IMR-90 (cell line): ENCODE data around the gene SLC23A1. TPM values are rescaled to one million over a fixed set of nuclear protein-coding genes. Genes with fewer than 3 reads are reported as not detected.

Source experiments
- ATAC-seq: fragments of 200-7000 bp; cut with Tn5 transposase; 2 replicates; pipeline ENCODE4 v1.9.1; 2020; ENCODE audit warnings: low read depth, mild to moderate bottlenecking, moderate library complexity
- BruUV-seq: library from RNA; stranded (reverse); fragments of 400-500 nt; replicated peaks from 2 replicates; lab custom pipeline; 2021; lab: Mats Ljungman, UMichigan
- CTCF ChIA-PET: fragments of 300-600 bp; formaldehyde crosslinking; extraction: SDS; loops from one replicate; lab custom pipeline; 2021; ENCODE audit warnings: antibody characterized with exemption; lab: Yijun Ruan, JAX
- POLR2A ChIA-PET: fragments of 300-600 bp; sonication (Branson Sonifier 250); formaldehyde crosslinking; loops from one replicate; lab custom pipeline; 2022; ENCODE audit warnings: antibody characterized with exemption; ENCODE audit not compliant: unreplicated experiment; lab: Charles Lee
- DNase-seq: peaks from one replicate; pipeline ENCODE4 v3.0.0; 2013
- H2AFZ ChIP-seq: replicated peaks from 2 replicates; pipeline ENCODE3; 2013; ENCODE audit warnings: low read length, mild to moderate bottlenecking; ENCODE audit not compliant: poor library complexity
- H2AK5ac ChIP-seq: 2 replicates; pipeline ENCODE4 v1.6.1; 2013; ENCODE audit warnings: low read depth, low read length, inconsistent platforms
- H2AK9ac ChIP-seq: replicated peaks from 2 replicates; pipeline ENCODE3; 2013; ENCODE audit warnings: mild to moderate bottlenecking, low read depth, low read length, moderate library complexity; ENCODE audit not compliant: poor library complexity
- H2BK120ac ChIP-seq: 2 replicates; pipeline ENCODE4 v1.6.1; 2013; ENCODE audit warnings: low read depth, low read length, inconsistent platforms
- H2BK15ac ChIP-seq: 3 replicates; pipeline ENCODE4 v1.6.1; 2013; ENCODE audit warnings: low read depth, low read length, inconsistent platforms
- H2BK20ac ChIP-seq: 2 replicates; pipeline ENCODE4 v1.6.1; 2013; ENCODE audit warnings: low read depth, mild to moderate bottlenecking, inconsistent platforms, low read length, moderate library complexity
- H2BK5ac ChIP-seq: 2 replicates; pipeline ENCODE4 v1.6.1; 2013; ENCODE audit warnings: mild to moderate bottlenecking, low read depth, low read length, inconsistent platforms; ENCODE audit not compliant: poor library complexity, severe bottlenecking
- H3K14ac ChIP-seq: replicated peaks from 2 replicates; pipeline ENCODE4 v1.6.1; 2013; ENCODE audit warnings: low read depth, low read length, inconsistent platforms
- H3K18ac ChIP-seq: 2 replicates; pipeline ENCODE4 v1.6.1; 2013; ENCODE audit warnings: low read depth, low read length, control low read depth
- H3K23ac ChIP-seq: 2 replicates; pipeline ENCODE4 v1.6.1; 2013; ENCODE audit warnings: low read depth, low read length, inconsistent platforms
- H3K27ac ChIP-seq: 2 replicates; pipeline ENCODE4 v1.5.1; 2013; ENCODE audit warnings: mild to moderate bottlenecking, control low read depth, low read length; ENCODE audit not compliant: insufficient read depth
- H3K27me3 ChIP-seq: 2 replicates; pipeline ENCODE4 v1.6.1; 2013; ENCODE audit warnings: low read length; ENCODE audit not compliant: control insufficient read depth, insufficient read depth
- H3K36me3 ChIP-seq: 2 replicates; pipeline ENCODE4 v1.6.1; 2013; ENCODE audit warnings: low read length, mixed read lengths; ENCODE audit not compliant: control insufficient read depth, insufficient read depth
- H3K4ac ChIP-seq: 2 replicates; pipeline ENCODE4 v1.6.1; 2013; ENCODE audit warnings: low read depth, low read length, inconsistent platforms
- H3K4me1 ChIP-seq: 2 replicates; pipeline ENCODE4 v1.6.1; 2013; ENCODE audit warnings: low read length, mixed read lengths; ENCODE audit not compliant: control insufficient read depth, insufficient read depth
- H3K4me2 ChIP-seq: 2 replicates; pipeline ENCODE4 v1.6.1; 2013; ENCODE audit warnings: low read depth, mild to moderate bottlenecking, control low read depth, low read length, moderate library complexity
- H3K4me3 ChIP-seq: 2 replicates; pipeline ENCODE4 v1.5.1; 2013; ENCODE audit warnings: low read depth, mild to moderate bottlenecking, control low read depth, low read length, moderate library complexity; ENCODE audit not compliant: insufficient read depth
- H3K56ac ChIP-seq: 2 replicates; pipeline ENCODE4 v1.6.1; 2013; ENCODE audit warnings: low read length, inconsistent platforms; ENCODE audit not compliant: insufficient read depth; ENCODE audit errors: extremely low read depth
- H3K79me1 ChIP-seq, 2 experiments: 2 replicates each; pipeline ENCODE4 v1.6.1; 2013; ENCODE audit warnings: low read length in 2 of 2, inconsistent platforms in 1 of 2, low read depth in 1 of 2
- H3K9ac ChIP-seq: 2 replicates; pipeline ENCODE4 v1.6.1; 2013; ENCODE audit warnings: low read depth, low read length, control low read depth
- H3K9me1 ChIP-seq: 2 replicates; pipeline ENCODE4 v1.6.1; 2013; ENCODE audit warnings: low read length, inconsistent platforms; ENCODE audit not compliant: insufficient read depth
- H3K9me3 ChIP-seq: 2 replicates; pipeline ENCODE4 v1.6.1; 2013; ENCODE audit warnings: low read length; ENCODE audit not compliant: control insufficient read depth, insufficient read depth
- H4K20me1 ChIP-seq: 2 replicates; pipeline ENCODE4 v1.6.1; 2013; ENCODE audit warnings: low read length, inconsistent platforms; ENCODE audit not compliant: insufficient read depth
- H4K5ac ChIP-seq: 2 replicates; pipeline ENCODE4 v1.6.1; 2013; ENCODE audit warnings: mild to moderate bottlenecking, low read depth, low read length, control low read depth
- H4K8ac ChIP-seq, 2 experiments: 2 replicates each; pipeline ENCODE4 v1.6.1; 2013; ENCODE audit warnings: low read depth in 2 of 2, low read length in 2 of 2, control low read depth in 1 of 2, inconsistent platforms in 1 of 2
- H4K91ac ChIP-seq: 2 replicates; pipeline ENCODE4 v1.6.1; 2013; ENCODE audit warnings: low read depth, low read length, inconsistent platforms; ENCODE audit not compliant: insufficient read depth
- ELK1 ChIP-seq: fragments of 150-350 bp; IDR thresholded peaks from 2 replicates; pipeline ENCODE4 v1.6.1; 2016; ENCODE audit warnings: low read depth, mild to moderate bottlenecking, low read length, moderate library complexity, borderline replicate concordance
- FOS ChIP-seq: fragments of 150-350 bp; IDR thresholded peaks from 2 replicates; pipeline ENCODE4 v1.6.1; 2016; ENCODE audit warnings: low read depth, low read length
- MAZ ChIP-seq: IDR thresholded peaks from 2 replicates; pipeline ENCODE4 v1.6.1; 2012; ENCODE audit warnings: low read depth, mild to moderate bottlenecking, low read length, improper control_type of control experiment, moderate library complexity, borderline replicate concordance
- RAD21 ChIP-seq: IDR thresholded peaks from 2 replicates; pipeline ENCODE4 v1.6.1; 2012; ENCODE audit warnings: low read length, improper control_type of control experiment
- WGBS, 2 experiments: methylation state at CpG; one replicate each; pipeline versions ENCODE4 v1.1.5 to v1.1.7; 2013; ENCODE audit warnings: missing lambda C conversion rate in 2 of 2; ENCODE audit not compliant: insufficient read length in 1 of 2; ENCODE audit errors: extremely low coverage in 2 of 2; 5-methylcytosine and 5-hydroxymethylcytosine counted together
- dilution Hi-C: fragments of 300-500 bp; cut with HindIII; formaldehyde crosslinking; loops from one replicate; pipeline ENCODE4 v1.14.3; 2018; ENCODE audit warnings: low sequenced_read_pairs; ENCODE audit not compliant: unreplicated experiment
- in situ Hi-C: fragments of 300-500 bp; cut with MboI; formaldehyde crosslinking; loops from 3 replicates; pipeline ENCODE4 v1.14.3; 2019; ENCODE audit warnings: low sequenced_read_pairs, inconsistent platforms, mixed read lengths
- intact Hi-C: fragments of 100-400 bp; cut with micrococcal nuclease; formaldehyde crosslinking; loops from 2 replicates; pipeline ENCODE4 v1.10.0; 2022
- polyA plus RNA-seq, 3 experiments: library from polyadenylated mRNA; depleted of rRNA; stranded (reverse); fragments of >200 nt; gene quantifications; 2 replicates each; pipeline ENCODE4 v1.2.3, GENCODE V29; 2012; ENCODE audit warnings: low replicate concordance in 1 of 3
- total RNA-seq: library from RNA; depleted of rRNA; stranded (reverse); fragments of >200 nt; gene quantifications from 2 replicates; pipeline ENCODE4 v1.2.3, GENCODE V29; 2012
- TF ChIP-seq, protein P1 (sequence below): fragments of 150-350 bp; IDR thresholded peaks from 2 replicates; pipeline ENCODE4 v1.6.1; 2017; ENCODE audit warnings: mild to moderate bottlenecking, antibody characterized with exemption, low read length, low read depth

SLC23A1 gene
- total and polyA plus RNA-seq, 2 of the 4 experiments (the other 2 are of a cell fraction), result not detected

DNA sequence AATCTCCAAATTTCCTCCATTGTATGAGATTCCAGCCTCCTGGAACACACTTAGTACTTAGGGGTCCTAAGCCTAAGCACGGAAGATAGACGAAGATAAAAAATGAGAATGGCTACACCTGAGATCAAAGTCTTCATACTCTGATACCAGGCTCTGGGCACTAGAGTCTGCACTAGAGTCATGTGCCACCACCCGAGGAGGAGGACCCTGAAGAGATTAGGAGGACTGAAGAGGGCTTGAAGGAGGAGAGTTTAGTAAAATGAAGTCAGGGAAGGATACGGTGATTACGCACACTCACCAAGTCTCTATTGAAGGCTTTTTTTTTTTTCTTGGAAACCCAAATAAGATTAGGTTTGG is 21.4 kb upstream of the SLC23A1 start:
- peak overlapping the region; percentile 86 for H3K9ac ChIP-seq
- H3K36me3 ChIP-seq, result no peaks in the 10 kb centered on the region
- H3K27me3 ChIP-seq, result no peaks in the 10 kb centered on the region
- ChIA-PET CTCF (interaction anchor here (1.0 kb wide), 1 partner anchor 9 kb away, joined by 3 read pairs; no protein-coding TSS in a partner anchor), POLR2A (no interaction called here)
- intact Hi-C loops (no loop called here), dilution Hi-C loops (loop anchor here (25.0 kb wide), 1 partner anchor 108 kb away; no protein-coding TSS in a partner anchor), in situ Hi-C loops (no loop called here)
- no TSS peak for BruUV-seq
- DNase-seq (no peak), ATAC-seq (no peak)
- H3K23ac ChIP-seq, result peak overlapping the region; percentile 92
- H3K9me1 ChIP-seq, result peaks cover 8% of the 10 kb centered on the region
- H3K27ac ChIP-seq, result peak overlapping the region; percentile 88
- no CpG with 5 or more reads among the region's 5 CpGs for WGBS, 2 experiments
- H3K9me3 ChIP-seq, result no peaks in the 10 kb centered on the region
- peak overlapping the region; percentile 89 for H2BK5ac ChIP-seq
- TF ChIP-seq MAZ (no peak), ELK1 (no peak), FOS (no peak), RAD21 (no peak)
- TF ChIP-seq, protein P1, sequence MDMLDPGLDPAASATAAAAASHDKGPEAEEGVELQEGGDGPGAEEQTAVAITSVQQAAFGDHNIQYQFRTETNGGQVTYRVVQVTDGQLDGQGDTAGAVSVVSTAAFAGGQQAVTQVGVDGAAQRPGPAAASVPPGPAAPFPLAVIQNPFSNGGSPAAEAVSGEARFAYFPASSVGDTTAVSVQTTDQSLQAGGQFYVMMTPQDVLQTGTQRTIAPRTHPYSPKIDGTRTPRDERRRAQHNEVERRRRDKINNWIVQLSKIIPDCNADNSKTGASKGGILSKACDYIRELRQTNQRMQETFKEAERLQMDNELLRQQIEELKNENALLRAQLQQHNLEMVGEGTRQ, result no peak
- H3K56ac ChIP-seq, result peak overlapping the region; percentile 91
- H3K4me1 ChIP-seq, result peaks cover 4% of the 10 kb centered on the region
- no peaks in the 10 kb centered on the region; the same call in 1 of the 2 replicates for H4K20me1 ChIP-seq
- H4K91ac ChIP-seq, result peak overlapping the region; percentile 95
- peak overlapping the region; percentile 67; the same call in 1 of the 2 replicates for H2AK5ac ChIP-seq
- H2AK9ac ChIP-seq, result peak overlapping the region; percentile 90
- H2BK15ac ChIP-seq, result peak overlapping the region; percentile 82; the same call in 2 of the 3 replicates
- peak overlapping the region; percentile 97 for H3K4ac ChIP-seq
- peak overlapping the region; percentile 95 to 98 for H4K8ac ChIP-seq
- peak overlapping the region; percentile 95 for H2BK120ac ChIP-seq
- peak overlapping the region; percentile 95 for H3K14ac ChIP-seq
- peak overlapping the region; percentile 20; the same call in 1 of the 2 replicates for H3K4me3 ChIP-seq
- H3K4me2 ChIP-seq, result peak overlapping the region; percentile 83
- H3K18ac ChIP-seq, result peak overlapping the region; percentile 62
- peak overlapping the region; percentile 95 for H4K5ac ChIP-seq
- H2BK20ac ChIP-seq, result peak overlapping the region; percentile 48
- H3K79me1 ChIP-seq, result peaks cover 0 to 14% of the 10 kb centered on the region in 2 experiments; a peak in 1 of 4 replicates
- H2AFZ ChIP-seq, result peak overlapping the region; percentile 98
